Testis (tissue), 3 donors: ENCODE results near the gene RORB. TPM values are rescaled to one million over a fixed set of nuclear protein-coding genes. Genes with fewer than 3 reads are reported as not detected.

Experiments
- DNase-seq: peaks from one replicate; pipeline ENCODE4 v3.0.0-alpha.2; 2019
- H3K27ac ChIP-seq, 2 donors: fragments of 200-600 bp; sonication (generic); one replicate each; pipeline ENCODE4 v1.5.1; 2019
- H3K27me3 ChIP-seq: fragments of 200-600 bp; sonication (generic); one replicate; pipeline ENCODE4 v1.5.1; 2019
- H3K36me3 ChIP-seq: fragments of 200-600 bp; sonication (generic); one replicate; pipeline ENCODE4 v1.5.1; 2017; ENCODE audit warnings: low read depth; ENCODE audit errors: missing control alignments
- H3K4me1 ChIP-seq: fragments of 200-600 bp; sonication (generic); one replicate; pipeline ENCODE4 v1.5.1; 2019
- H3K4me3 ChIP-seq, 2 donors: fragments of 200-600 bp; sonication (generic); one replicate each; pipeline ENCODE4 v1.5.1; 2017 to 2019
- H3K9me3 ChIP-seq: fragments of 200-600 bp; sonication (generic); one replicate; pipeline ENCODE4 v1.5.1; 2017
- CTCF ChIP-seq, 3 experiments: fragments of 450-650 bp in 2 of 3; fragments of 200-600 bp in 1 of 3; sonication (generic) in 1 of 3; IDR thresholded peaks; one replicate each; pipeline ENCODE4 v1.5.1; 2016 to 2019; ENCODE audit warnings: antibody characterized with exemption in 3 of 3, mild to moderate bottlenecking in 2 of 3, moderate library complexity in 1 of 3
- POLR2A ChIP-seq: fragments of 450-650 bp; IDR thresholded peaks from one replicate; pipeline ENCODE4 v1.6.1; 2017; ENCODE audit warnings: antibody characterized with exemption, mild to moderate bottlenecking, moderate library complexity
- WGBS, 2 donors: methylation state at CpG; one replicate each; pipeline ENCODE4 v1.1.5; 2018; 5-methylcytosine and 5-hydroxymethylcytosine counted together
- intact Hi-C: fragments of 100-400 bp; cut with DNase I; formaldehyde crosslinking; loops from one replicate; pipeline ENCODE4 v1.15.1; 2023; ENCODE audit warnings: low total_unique reads
- polyA plus RNA-seq: library from polyadenylated mRNA; stranded (reverse); fragments of 350-450 nt; fragmentation: Illumina TruSeq; extraction: RNeasy Lipid Tissue Mini Kit (QIAGEN cat#74804); gene quantifications from one replicate; pipeline ENCODE4 v1.2.3, GENCODE V29; 2014; ENCODE audit warnings: low read depth, low replicate concordance; ENCODE audit not compliant: insufficient read depth
- total RNA-seq, 2 donors: library from RNA; depleted of rRNA; stranded (reverse); fragments of >200 nt; gene quantifications; one replicate each; pipeline ENCODE4 v1.2.3, GENCODE V29; 2016

Gene RORB
- total and polyA plus RNA-seq, 3 donors from 2014 or later = 0.87 to 1.5 (median 0.90) TPM

- no peak for DNase-seq
- Histone ChIP-seq H3K27me3 (no peaks in the 10 kb centered on the region), H3K36me3 (no peaks in the 10 kb centered on the region), H3K4me1 (no peaks in the 10 kb centered on the region), H3K4me3 (no peak overlapping the region), H3K9me3 (no peaks in the 10 kb centered on the region), H3K27ac (no peak overlapping the region)
- TF ChIP-seq CTCF (IDR thresholded peaks at IDR 0.05) (no peak), POLR2A (no peak)
- 71 to 80% methylated on average over 5 of the region's 5 CpGs for WGBS, 2 donors
- intact Hi-C loops = no loop called here
Observed at GRCh38 chr9:74551266-74551665, 54.1 kb downstream of the RORB start.

- no peaks in the 10 kb centered on the region for H3K36me3 ChIP-seq
- intact Hi-C loops = no loop called here
- no peaks in the 10 kb centered on the region for H3K9me3 ChIP-seq
- no peak for DNase-seq
- no peak overlapping the region for H3K27ac ChIP-seq
- H3K4me1 ChIP-seq = no peaks in the 10 kb centered on the region
- no peak for TF ChIP-seq POLR2A
- TF ChIP-seq CTCF (IDR thresholded peaks at IDR 0.05) = no peak
- no peak overlapping the region for H3K4me3 ChIP-seq
- 48% methylated on average over 9 of the region's 9 CpGs for WGBS, 2 donors
- no peaks in the 10 kb centered on the region for H3K27me3 ChIP-seq
Observed at GRCh38 chr9:74554751-74555419, 57.8 kb downstream of the RORB start.

GRCh38 chr9:74555565-74555964, 58.4 kb downstream of the RORB start:
- Histone ChIP-seq H3K36me3 (no peaks in the 10 kb centered on the region), H3K27ac (no peak overlapping the region), H3K4me3 (no peak overlapping the region), H3K27me3 (no peaks in the 10 kb centered on the region), H3K9me3 (no peaks in the 10 kb centered on the region), H3K4me1 (no peaks in the 10 kb centered on the region)
- intact Hi-C loops = no loop called here
- no peak for TF ChIP-seq POLR2A
- no peak for TF ChIP-seq CTCF (IDR thresholded peaks at IDR 0.05)
- WGBS, 2 donors = 82 to 87% methylated on average over 3 of the region's 3 CpGs
- no peak for DNase-seq

- intact Hi-C loops = no loop called here
- Histone ChIP-seq H3K36me3 (no peaks in the 10 kb centered on the region), H3K9me3 (no peaks in the 10 kb centered on the region), H3K4me1 (no peaks in the 10 kb centered on the region), H3K27me3 (no peaks in the 10 kb centered on the region), H3K27ac (no peak overlapping the region), H3K4me3 (no peak overlapping the region)
- TF ChIP-seq CTCF (IDR thresholded peaks at IDR 0.05) (no peak), POLR2A (no peak)
- DNase-seq = no peak
- WGBS, 2 donors = 72 to 77% methylated on average over 3 of the region's 3 CpGs
Observed at GRCh38 chr9:74556685-74557084, 59.5 kb downstream of the RORB start.

- H3K4me3 ChIP-seq = no peak overlapping the region
- intact Hi-C loops = no loop called here
- H3K27me3 ChIP-seq = no peaks in the 10 kb centered on the region
- no peaks in the 10 kb centered on the region for H3K36me3 ChIP-seq
- H3K4me1 ChIP-seq = no peaks in the 10 kb centered on the region
- WGBS, 2 donors = 79 to 84% methylated on average over 5 of the region's 5 CpGs
- TF ChIP-seq CTCF (IDR thresholded peaks at IDR 0.05) (no peak), POLR2A (no peak)
- no peaks in the 10 kb centered on the region for H3K9me3 ChIP-seq
- DNase-seq = no peak
- H3K27ac ChIP-seq = no peak overlapping the region
Observed at GRCh38 chr9:74557571-74557970, 60.4 kb downstream of the RORB start.
